RWPE1 (cell line): ENCODE results near the gene FBXL17.
"Not testable (repeated sequence)": the region's sequence is repeated elsewhere in the genome, so short reads cannot be mapped to it uniquely, and the experiment has no call there.

Experiments used
- CTCF ChIA-PET: fragments of 350-600 bp; sonication (Branson Sonifier 250); formaldehyde crosslinking; extraction: SDS; loops from one replicate; lab custom pipeline; 2021; lab: Yijun Ruan, JAX
- POLR2A ChIA-PET: fragments of 400-600 bp; formaldehyde crosslinking; extraction: SDS; loops from one replicate; lab custom pipeline; 2020; ENCODE audit warnings: antibody characterized with exemption; ENCODE audit not compliant: low non-redundant PET; lab: Yijun Ruan, JAX
- DNase-seq: peaks from one replicate; pipeline ENCODE4 v3.0.0; 2012; ENCODE audit warnings: low spot score
- H3K27ac ChIP-seq: fragments of 450-650 bp; 2 replicates; pipeline ENCODE4 v1.5.1; 2017
- TF ChIP-seq, protein P1 (sequence below): fragments of 450-650 bp; conservative IDR thresholded peaks from 2 replicates; pipeline ENCODE4 v1.5.1; 2017; ENCODE audit warnings: low read depth, mild to moderate bottlenecking

Gene FBXL17

GRCh38 chr5:108280960-108281569 lies 100.8 kb downstream of the FBXL17 start:
- TF ChIP-seq, protein P1, sequence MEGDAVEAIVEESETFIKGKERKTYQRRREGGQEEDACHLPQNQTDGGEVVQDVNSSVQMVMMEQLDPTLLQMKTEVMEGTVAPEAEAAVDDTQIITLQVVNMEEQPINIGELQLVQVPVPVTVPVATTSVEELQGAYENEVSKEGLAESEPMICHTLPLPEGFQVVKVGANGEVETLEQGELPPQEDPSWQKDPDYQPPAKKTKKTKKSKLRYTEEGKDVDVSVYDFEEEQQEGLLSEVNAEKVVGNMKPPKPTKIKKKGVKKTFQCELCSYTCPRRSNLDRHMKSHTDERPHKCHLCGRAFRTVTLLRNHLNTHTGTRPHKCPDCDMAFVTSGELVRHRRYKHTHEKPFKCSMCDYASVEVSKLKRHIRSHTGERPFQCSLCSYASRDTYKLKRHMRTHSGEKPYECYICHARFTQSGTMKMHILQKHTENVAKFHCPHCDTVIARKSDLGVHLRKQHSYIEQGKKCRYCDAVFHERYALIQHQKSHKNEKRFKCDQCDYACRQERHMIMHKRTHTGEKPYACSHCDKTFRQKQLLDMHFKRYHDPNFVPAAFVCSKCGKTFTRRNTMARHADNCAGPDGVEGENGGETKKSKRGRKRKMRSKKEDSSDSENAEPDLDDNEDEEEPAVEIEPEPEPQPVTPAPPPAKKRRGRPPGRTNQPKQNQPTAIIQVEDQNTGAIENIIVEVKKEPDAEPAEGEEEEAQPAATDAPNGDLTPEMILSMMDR = no peak
- DNase-seq = no peak
- ChIA-PET CTCF (no interaction called here), POLR2A (no interaction called here)
- H3K27ac ChIP-seq = no peak overlapping the region

GRCh38 chr5:108280248-108280647 lies 101.7 kb downstream of the FBXL17 start:
- ChIA-PET POLR2A (no interaction called here), CTCF (interaction anchor here (0.6 kb wide), 2 partner anchors 20 to 1029 kb away, joined by 3 read pairs; no protein-coding TSS in a partner anchor)
- no peak overlapping the region for H3K27ac ChIP-seq
- TF ChIP-seq, protein P1 = no peak
- no peak for DNase-seq

DNA sequence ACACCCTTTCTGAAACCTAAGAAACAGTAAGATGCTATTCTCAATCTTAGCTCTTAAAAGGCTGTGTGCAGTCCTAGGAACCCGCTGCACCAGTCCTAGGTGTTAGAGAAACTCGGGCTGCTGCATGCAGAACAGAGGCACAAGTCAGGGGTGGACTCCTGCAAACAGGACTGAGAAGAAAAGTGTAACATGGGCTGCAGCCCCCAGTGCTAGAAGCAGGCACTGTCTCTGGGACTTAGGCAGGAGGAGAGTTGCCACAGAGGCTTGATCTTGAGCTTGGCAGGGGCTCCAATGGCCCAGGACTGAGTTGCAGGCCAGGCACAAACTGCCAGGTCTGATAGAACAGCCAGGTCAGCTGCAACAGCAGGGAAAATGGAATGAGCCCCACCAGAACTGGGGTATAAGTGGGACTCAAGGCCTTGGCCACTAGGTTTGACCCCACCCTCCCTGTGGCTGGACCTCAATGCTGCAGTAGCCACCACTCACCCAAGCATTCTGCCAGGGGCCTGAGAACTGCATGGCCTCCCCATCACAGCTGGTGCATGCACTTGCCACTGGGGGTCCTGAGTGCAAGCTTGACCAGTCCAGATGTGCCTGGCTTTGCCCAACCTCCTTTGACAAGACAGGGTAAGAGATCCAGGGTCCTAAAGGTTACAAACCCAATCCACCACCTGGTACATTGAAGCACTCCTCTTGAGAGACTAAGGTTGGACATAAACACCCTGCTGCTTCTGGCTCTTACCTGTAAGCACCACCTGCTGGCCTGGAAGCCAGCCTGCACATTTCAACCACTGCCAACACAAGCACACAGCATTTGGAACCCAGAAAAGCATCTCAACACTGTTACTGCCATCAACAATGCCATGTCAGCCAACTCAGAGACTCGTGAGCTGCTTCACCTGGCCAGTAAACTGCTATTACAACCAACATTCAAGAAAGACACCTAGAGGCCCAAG lies 103.3 kb downstream of the FBXL17 start:
- ChIA-PET POLR2A (no interaction called here), CTCF (interaction anchor here (0.6 kb wide), 1 partner anchor 179 kb away, joined by 6 read pairs; no protein-coding TSS in a partner anchor)
- no peak for DNase-seq
- no peak overlapping the region for H3K27ac ChIP-seq
- TF ChIP-seq, protein P1 = no peak

DNA sequence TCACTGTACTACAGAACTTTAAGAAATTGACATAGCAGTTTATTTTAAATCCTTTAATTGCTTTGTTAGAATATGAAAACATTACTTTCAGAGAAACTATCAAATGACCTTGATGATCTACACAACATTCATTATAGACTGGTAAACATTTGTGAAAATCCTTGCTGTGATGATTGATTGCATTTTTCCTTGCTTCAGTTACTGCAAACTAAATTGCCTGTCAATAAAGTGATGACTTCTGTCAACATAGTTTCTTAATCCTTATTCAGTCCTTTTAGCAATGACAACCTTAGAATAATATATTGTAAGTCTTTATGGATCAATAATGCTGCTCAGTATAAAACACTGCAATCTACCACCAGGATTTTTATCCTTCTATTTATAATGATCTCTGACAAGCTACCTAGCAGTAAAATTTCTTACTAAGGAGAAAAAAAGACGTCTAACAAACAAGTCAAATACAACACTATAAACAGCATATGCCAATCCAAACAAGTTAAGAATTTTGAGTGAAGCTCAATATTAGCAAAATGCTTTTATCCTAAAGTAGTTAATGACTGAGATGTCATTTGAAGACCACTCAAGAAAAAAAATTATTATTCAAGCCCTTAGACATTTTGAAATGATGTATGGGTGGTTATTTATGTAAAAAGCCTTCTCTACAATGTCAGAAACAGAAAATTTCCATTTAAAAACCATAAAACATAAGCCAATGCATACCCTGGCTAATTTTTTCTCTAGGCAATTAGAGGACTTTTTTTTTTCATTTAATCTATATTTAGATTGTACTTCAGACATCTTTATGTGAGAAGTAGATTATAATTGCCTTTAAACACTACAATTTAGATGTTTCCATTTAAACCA lies 105.5 kb downstream of the FBXL17 start:
- no peak overlapping the region for H3K27ac ChIP-seq
- CTCF ChIA-PET = no interaction called here
- DNase-seq = no peak
- POLR2A ChIA-PET = no interaction called here
- TF ChIP-seq, protein P1 = no peak

DNA sequence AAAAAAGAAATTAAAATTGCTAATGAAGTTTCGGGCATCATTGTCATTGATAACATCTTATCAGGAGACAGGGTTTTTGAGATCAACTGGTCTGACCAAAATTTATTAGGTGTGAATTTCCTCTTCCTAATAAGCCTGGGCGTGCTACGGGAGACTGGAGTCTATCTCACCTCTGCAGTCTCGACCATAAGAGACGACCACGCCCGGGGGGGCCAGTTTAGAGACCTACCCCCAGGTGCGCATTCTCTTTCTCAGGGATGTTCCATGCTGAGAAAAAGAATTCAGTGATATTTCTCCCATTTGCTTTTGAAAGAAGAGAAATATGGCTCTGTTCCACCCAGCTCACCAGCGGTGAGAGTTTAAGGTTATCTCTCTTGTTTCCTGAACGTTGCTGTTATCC lies 107.8 kb downstream of the FBXL17 start:
- CTCF ChIA-PET = interaction anchor here (1.1 kb wide), 1 partner anchor 21 kb away, joined by 3 read pairs; no protein-coding TSS in a partner anchor
- DNase-seq, POLR2A ChIA-PET, H3K27ac ChIP-seq: not testable (repeated sequence)

GRCh38 chr5:108271127-108271526 lies 110.8 kb downstream of the FBXL17 start:
- DNase-seq = no peak
- ChIA-PET POLR2A (no interaction called here), CTCF (interaction anchor here (2.1 kb wide), 1 partner anchor 10 kb away, joined by 15 read pairs; no protein-coding TSS in a partner anchor)
- TF ChIP-seq, protein P1 = no peak
- no peak overlapping the region for H3K27ac ChIP-seq
